Inferior parietal cortex (tissue), 1 donor: ENCODE measurements around the gene POLR2F.
A peak's percentile ranks its signal among the peaks of the same experiment; 100 is the strongest.

Experiments
- DNase-seq: peaks from one replicate; pipeline ENCODE4 v3.0.0-alpha.2; 2016; ENCODE audit errors: extremely low spot score

POLR2F gene

GRCh38 chr22:37982151-37982785 is 28.8 kb downstream of the POLR2F start:
- DNase-seq: no peak

GRCh38 chr22:37982938-37983859 is 29.7 kb downstream of the POLR2F start:
- no peak for DNase-seq

GRCh38 chr22:37983860-37984791 is 30.6 kb downstream of the POLR2F start, which contains the start of gene SOX10:
Gene SOX10 (minus strand): TSS chr22:37984555. CDS start chr22:37983784, 771 bp downstream.
- no peak for DNase-seq

- DNase-seq: no peak
Measured at GRCh38 chr22:37985050-37985585, 31.6 kb downstream of the POLR2F start.

GRCh38 chr22:37985751-37986281 is 32.3 kb downstream of the POLR2F start:
- DNase-seq: peak; percentile 67

- DNase-seq: no peak
Measured at GRCh38 chr22:37986371-37986770, 32.9 kb downstream of the POLR2F start.

- no peak for DNase-seq
Measured at GRCh38 chr22:37989146-37990045, 35.9 kb downstream of the POLR2F start.

GRCh38 chr22:37990301-37990700 is 36.8 kb downstream of the POLR2F start:
- DNase-seq: no peak

GRCh38 chr22:37990862-37991261 is 37.4 kb downstream of the POLR2F start:
- no peak for DNase-seq

- no peak for DNase-seq
Measured at GRCh38 chr22:37991731-37992442, 38.4 kb downstream of the POLR2F start.

- DNase-seq: no peak
Measured at GRCh38 chr22:37994049-37994448, 40.5 kb downstream of the POLR2F start.

GRCh38 chr22:37994982-37995381 is 41.5 kb downstream of the POLR2F start:
- no peak for DNase-seq

GRCh38 chr22:37995460-37995859 is 42.0 kb downstream of the POLR2F start:
- no peak for DNase-seq

- DNase-seq: no peak
Measured at GRCh38 chr22:37996079-37996478, 42.6 kb downstream of the POLR2F start.

GRCh38 chr22:37996515-37997246 is 43.2 kb downstream of the POLR2F start:
- DNase-seq: no peak

GRCh38 chr22:37998543-37998942 is 45.0 kb downstream of the POLR2F start:
- peak; percentile 43 for DNase-seq

- DNase-seq: no peak
Measured at GRCh38 chr22:37999236-37999635, 45.7 kb downstream of the POLR2F start.

- DNase-seq: no peak
Measured at GRCh38 chr22:37999640-38000272, 46.3 kb downstream of the POLR2F start.
